ENCODE measurements around the gene POLD2. TPM values are rescaled to one million over a fixed set of nuclear protein-coding genes. Genes with fewer than 3 reads are reported as not detected.

Gene POLD2
- total and polyA plus RNA-seq, 2 of the 4 experiments (the other 2 are of a cell fraction), result 142 to 163 TPM

DNA sequence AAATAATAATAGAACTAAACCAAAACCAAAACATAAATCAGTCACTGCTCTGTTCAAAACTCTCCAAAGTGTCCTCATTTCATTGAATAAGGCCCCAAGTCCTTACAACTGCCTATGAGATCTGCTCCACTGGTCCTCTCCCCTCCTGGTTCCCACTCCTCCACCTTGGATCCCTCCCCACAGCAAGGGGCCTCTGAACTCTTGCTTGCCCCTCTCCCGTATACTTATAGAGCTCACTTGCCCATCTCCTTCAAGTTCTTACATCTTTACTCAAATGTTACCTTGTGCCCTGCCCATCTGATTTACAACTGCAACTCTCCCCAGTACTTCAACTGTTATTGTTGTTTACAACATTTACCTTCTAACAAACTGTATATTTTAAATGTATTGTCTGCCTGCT is 819 bp downstream of the POLD2 start:
- CTCF ChIA-PET, result no interaction called here
- Histone ChIP-seq H3K4me2 (ENCODE audit: low read depth, low read length) (peak overlapping the region; percentile 99), H3K36me3 (ENCODE audit: control insufficient read depth, insufficient read depth, low read length) (peaks cover 26% of the 10 kb centered on the region), H3K56ac (ENCODE audit: extremely low read depth, insufficient read depth, low read length) (peak overlapping the region; percentile 76; the same call in 1 of the 2 replicates), H3K9me3 (ENCODE audit: control insufficient read depth, insufficient read depth, low read length) (no peaks in the 10 kb centered on the region), H3K18ac (ENCODE audit: low read depth, low read length) (no peak overlapping the region), H3K79me1 (ENCODE audit: low read depth in 1 of 2, low read length in 2 of 2) (peaks cover 17 to 48% of the 10 kb centered on the region in 2 experiments), H3K9me1 (ENCODE audit: insufficient read depth, low read length) (peaks cover 16% of the 10 kb centered on the region), H2BK20ac (ENCODE audit: low read depth, low read length) (no peak overlapping the region), H2AK5ac (ENCODE audit: low read depth, low read length) (peak overlapping the region; percentile 47; the same call in 1 of the 2 replicates), H4K20me1 (ENCODE audit: insufficient read depth, low read length) (no peaks in the 10 kb centered on the region; the same call in 1 of the 2 replicates), H2BK5ac (ENCODE audit: low read depth, low read length, poor library complexity, severe bottlenecking) (peak overlapping the region; percentile 57), H3K9ac (ENCODE audit: low read depth, low read length) (peak overlapping the region; percentile 77), H2BK120ac (ENCODE audit: low read depth, low read length) (no peak overlapping the region), H4K8ac (ENCODE audit: low read depth in 2 of 2, low read length in 2 of 2) (peak overlapping the region; percentile 17 to 86; a peak in 2 of 4 replicates), H2AK9ac (replicated peaks; ENCODE audit: low read depth, low read length, poor library complexity) (peak overlapping the region; percentile 96), H3K27me3 (ENCODE audit: control insufficient read depth, insufficient read depth, low read length) (no peaks in the 10 kb centered on the region), H3K4ac (ENCODE audit: low read depth, low read length) (peak overlapping the region; percentile 83), H2AFZ (replicated peaks; ENCODE audit: low read length, poor library complexity) (no peak overlapping the region), H2BK15ac (ENCODE audit: low read depth, low read length) (no peak overlapping the region), H3K23ac (ENCODE audit: low read depth, low read length) (peak overlapping the region; percentile 93), H3K4me1 (ENCODE audit: control insufficient read depth, insufficient read depth, low read length) (peaks cover 6% of the 10 kb centered on the region), H3K27ac (ENCODE audit: insufficient read depth, low read length) (no peak overlapping the region), H3K4me3 (ENCODE audit: insufficient read depth, low read depth, low read length) (peak overlapping the region; percentile 92; the same call in 1 of the 2 replicates), H4K91ac (ENCODE audit: insufficient read depth, low read depth, low read length) (0 out of 2 replicates have a peak overlapping the region, but pooled peaks have one; percentile 8), H3K14ac (replicated peaks; ENCODE audit: low read depth, low read length) (peak overlapping the region; percentile 91), H4K5ac (ENCODE audit: low read depth, low read length) (no peak overlapping the region; the same call in 1 of the 2 replicates)
- WGBS, 2 experiments (ENCODE audit: extremely low coverage in 2 of 2, insufficient read length in 1 of 2), result no CpG with 5 or more reads among the region's 1 CpG
- no peak for ATAC-seq (ENCODE audit: low read depth)
- no peak for TF ChIP-seq RFX5 (IDR thresholded peaks at IDR 0.05; ENCODE audit: low read depth, low read length)
- no peak for TF ChIP-seq MAZ (IDR thresholded peaks at IDR 0.05; ENCODE audit: borderline replicate concordance, low read depth, low read length)
- no peak for TF ChIP-seq BHLHE40 (IDR thresholded peaks at IDR 0.05; ENCODE audit: low read depth, low read length)
- TF ChIP-seq, protein P1, sequence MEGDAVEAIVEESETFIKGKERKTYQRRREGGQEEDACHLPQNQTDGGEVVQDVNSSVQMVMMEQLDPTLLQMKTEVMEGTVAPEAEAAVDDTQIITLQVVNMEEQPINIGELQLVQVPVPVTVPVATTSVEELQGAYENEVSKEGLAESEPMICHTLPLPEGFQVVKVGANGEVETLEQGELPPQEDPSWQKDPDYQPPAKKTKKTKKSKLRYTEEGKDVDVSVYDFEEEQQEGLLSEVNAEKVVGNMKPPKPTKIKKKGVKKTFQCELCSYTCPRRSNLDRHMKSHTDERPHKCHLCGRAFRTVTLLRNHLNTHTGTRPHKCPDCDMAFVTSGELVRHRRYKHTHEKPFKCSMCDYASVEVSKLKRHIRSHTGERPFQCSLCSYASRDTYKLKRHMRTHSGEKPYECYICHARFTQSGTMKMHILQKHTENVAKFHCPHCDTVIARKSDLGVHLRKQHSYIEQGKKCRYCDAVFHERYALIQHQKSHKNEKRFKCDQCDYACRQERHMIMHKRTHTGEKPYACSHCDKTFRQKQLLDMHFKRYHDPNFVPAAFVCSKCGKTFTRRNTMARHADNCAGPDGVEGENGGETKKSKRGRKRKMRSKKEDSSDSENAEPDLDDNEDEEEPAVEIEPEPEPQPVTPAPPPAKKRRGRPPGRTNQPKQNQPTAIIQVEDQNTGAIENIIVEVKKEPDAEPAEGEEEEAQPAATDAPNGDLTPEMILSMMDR (conservative IDR thresholded peaks at IDR 0.05; ENCODE audit: low read depth, low read length), result no peak
- TF ChIP-seq NFE2L2 (IDR thresholded peaks at IDR 0.05; ENCODE audit: low read depth, low read length), result no peak
- TF ChIP-seq, protein P2, sequence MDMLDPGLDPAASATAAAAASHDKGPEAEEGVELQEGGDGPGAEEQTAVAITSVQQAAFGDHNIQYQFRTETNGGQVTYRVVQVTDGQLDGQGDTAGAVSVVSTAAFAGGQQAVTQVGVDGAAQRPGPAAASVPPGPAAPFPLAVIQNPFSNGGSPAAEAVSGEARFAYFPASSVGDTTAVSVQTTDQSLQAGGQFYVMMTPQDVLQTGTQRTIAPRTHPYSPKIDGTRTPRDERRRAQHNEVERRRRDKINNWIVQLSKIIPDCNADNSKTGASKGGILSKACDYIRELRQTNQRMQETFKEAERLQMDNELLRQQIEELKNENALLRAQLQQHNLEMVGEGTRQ (IDR thresholded peaks at IDR 0.05; ENCODE audit: low read depth, low read length), result no peak
- no peak for TF ChIP-seq CEBPB (IDR thresholded peaks at IDR 0.05; ENCODE audit: low read depth, low read length)
- TF ChIP-seq RCOR1 (IDR thresholded peaks at IDR 0.05; ENCODE audit: insufficient replicate concordance, low read length), result no peak
- TF ChIP-seq FOS (IDR thresholded peaks at IDR 0.05; ENCODE audit: low read depth, low read length), result no peak
- no peak for TF ChIP-seq MXI1 (IDR thresholded peaks at IDR 0.05; ENCODE audit: borderline replicate concordance, low read depth, low read length)
- no peak for TF ChIP-seq POLR2A (IDR thresholded peaks at IDR 0.05; ENCODE audit: low read depth, low read length)
- TF ChIP-seq ELK1 (IDR thresholded peaks at IDR 0.05; ENCODE audit: borderline replicate concordance, low read depth, low read length), result no peak
- TF ChIP-seq RAD21 (IDR thresholded peaks at IDR 0.05; ENCODE audit: low read length), result no peak
- TF ChIP-seq CHD1 (IDR thresholded peaks at IDR 0.05; ENCODE audit: low read depth, low read length), result no peak
- no peak for TF ChIP-seq MAFK (IDR thresholded peaks at IDR 0.05; ENCODE audit: low read depth, low read length)
- TF ChIP-seq SMC3 (IDR thresholded peaks at IDR 0.05; ENCODE audit: low read depth, low read length), result no peak
- intact Hi-C loops (cut with micrococcal nuclease), result loop anchor here (2.0 kb wide), 1 partner anchor 40 kb away; the partner anchor contains the start of gene POLM
- no peak for DNase-seq
- POLR2A ChIA-PET (ENCODE audit: unreplicated experiment), result no interaction called here
- in situ Hi-C loops (cut with MboI; ENCODE audit: low sequenced_read_pairs), result loop anchor here (10.0 kb wide), 1 partner anchor 72 kb away; no protein-coding TSS in a partner anchor
- dilution Hi-C loops (cut with HindIII; ENCODE audit: low sequenced_read_pairs, unreplicated experiment), result no loop called here
- no TSS peak for BruUV-seq (replicated peaks)
